Measurements from ENCODE around the gene MAP3K8.

GRCh38 chr10:30503700-30504266 is 69.8 kb downstream of the MAP3K8 start:
- TF ChIP-seq RAD21 (IDR thresholded peaks at IDR 0.05 in 1 of 2, conservative IDR thresholded peaks at IDR 0.05 in 1 of 2; ENCODE audit: low read depth in 2 of 2, low read length in 2 of 2) (no peak), BRCA1 (IDR thresholded peaks at IDR 0.05; ENCODE audit: low read depth, low read length) (no peak), CREB1 (IDR thresholded peaks at IDR 0.05) (no peak), FOSL1 (IDR thresholded peaks at IDR 0.05; ENCODE audit: insufficient read depth, low read depth, low read length) (no peak), CTCF (IDR thresholded peaks at IDR 0.05; ENCODE audit: control extremely low read depth in 1 of 3, insufficient read depth in 1 of 3, low read depth in 1 of 3, low read length in 3 of 3) (no peak)

Measured in H1 (cell line).